ENCODE data around the gene SLC6A6. TPM values are rescaled to one million over a fixed set of nuclear protein-coding genes. Genes with fewer than 3 reads are reported as not detected.

The SLC6A6 gene
- total RNA-seq, 1 donor from 2014 or later: 32.9 TPM

- Histone ChIP-seq H3K4me1 (peaks cover 8% of the 10 kb centered on the region), H3K79me2 (ENCODE audit: low read depth) (no peaks in the 10 kb centered on the region), H3F3A (ENCODE audit: low read depth) (peaks cover 11% of the 10 kb centered on the region), H2AFZ (replicated peaks) (peak overlapping the region; percentile 18), H3K4me2 (peak overlapping the region; percentile 21), H3K9ac (no peak overlapping the region), H3K36me3 (no peaks in the 10 kb centered on the region), H3K27ac (no peak overlapping the region), H3K4me3 (no peak overlapping the region), H3K27me3 (no peaks in the 10 kb centered on the region), H3K9me3 (ENCODE audit: low read depth) (no peaks in the 10 kb centered on the region), H4K20me1 (ENCODE audit: low read depth) (no peaks in the 10 kb centered on the region)
- Mint-ChIP-seq H3K27me3 (ENCODE audit: insufficient read depth, low read depth) (peaks cover 9% of the 10 kb centered on the region), H3K36me3 (no peaks in the 10 kb centered on the region), H3K9me3 (peaks cover 2% of the 10 kb centered on the region), H3K4me1 (peaks cover 27% of the 10 kb centered on the region), H3K27ac (peak overlapping the region; percentile 76), H3K4me3 (no peak overlapping the region)
- peak; percentile 66 for DNase-seq (ENCODE audit: low spot score)
- TF ChIP-seq CTCF (IDR thresholded peaks at IDR 0.05): no peak
These were observed 43.8 kb upstream of the SLC6A6 start for GRCh38 chr3:14358426-14359211.

- Histone ChIP-seq H3K36me3 (no peaks in the 10 kb centered on the region), H4K20me1 (ENCODE audit: low read depth) (no peaks in the 10 kb centered on the region), H3K27ac (no peak overlapping the region), H3K4me1 (peaks cover 5% of the 10 kb centered on the region), H3K4me2 (no peak overlapping the region), H3F3A (ENCODE audit: low read depth) (peaks cover 11% of the 10 kb centered on the region), H3K9me3 (ENCODE audit: low read depth) (no peaks in the 10 kb centered on the region), H3K4me3 (no peak overlapping the region), H3K79me2 (ENCODE audit: low read depth) (no peaks in the 10 kb centered on the region), H3K27me3 (no peaks in the 10 kb centered on the region), H2AFZ (replicated peaks) (no peak overlapping the region), H3K9ac (no peak overlapping the region)
- peaks cover 2% of the 10 kb centered on the region for H3K9me3 Mint-ChIP-seq
- H3K4me3 Mint-ChIP-seq: no peak overlapping the region
- no peaks in the 10 kb centered on the region for H3K36me3 Mint-ChIP-seq
- DNase-seq (ENCODE audit: low spot score): no peak
- H3K27ac Mint-ChIP-seq: no peak overlapping the region
- H3K27me3 Mint-ChIP-seq (ENCODE audit: insufficient read depth, low read depth): peaks cover 9% of the 10 kb centered on the region
- peaks cover 23% of the 10 kb centered on the region for H3K4me1 Mint-ChIP-seq
- no peak for TF ChIP-seq CTCF (IDR thresholded peaks at IDR 0.05)
- no peak for TF ChIP-seq EZH2phosphoT487 (IDR thresholded peaks at IDR 0.05)
- TF ChIP-seq EZH2 (IDR thresholded peaks at IDR 0.05): no peak
These were observed 43.1 kb upstream of the SLC6A6 start for GRCh38 chr3:14359348-14359747.

- Mint-ChIP-seq H3K4me3 (no peak overlapping the region), H3K27ac (no peak overlapping the region), H3K36me3 (no peaks in the 10 kb centered on the region), H3K27me3 (ENCODE audit: insufficient read depth, low read depth) (peaks cover 9% of the 10 kb centered on the region), H3K4me1 (peaks cover 22% of the 10 kb centered on the region), H3K9me3 (peaks cover 2% of the 10 kb centered on the region)
- H3K9me3 ChIP-seq (ENCODE audit: low read depth): no peaks in the 10 kb centered on the region
- H2AFZ ChIP-seq (replicated peaks): no peak overlapping the region
- H3K27me3 ChIP-seq: no peaks in the 10 kb centered on the region
- no peaks in the 10 kb centered on the region for H4K20me1 ChIP-seq (ENCODE audit: low read depth)
- no peak overlapping the region for H3K9ac ChIP-seq
- TF ChIP-seq EZH2 (IDR thresholded peaks at IDR 0.05) (no peak), EZH2phosphoT487 (IDR thresholded peaks at IDR 0.05) (no peak), CTCF (IDR thresholded peaks at IDR 0.05) (no peak)
- peaks cover 11% of the 10 kb centered on the region for H3F3A ChIP-seq (ENCODE audit: low read depth)
- no peak overlapping the region for H3K27ac ChIP-seq
- no peaks in the 10 kb centered on the region for H3K36me3 ChIP-seq
- H3K4me2 ChIP-seq: no peak overlapping the region
- DNase-seq (ENCODE audit: low spot score): no peak
- no peak overlapping the region for H3K4me3 ChIP-seq
- H3K4me1 ChIP-seq: peaks cover 5% of the 10 kb centered on the region
- H3K79me2 ChIP-seq (ENCODE audit: low read depth): no peaks in the 10 kb centered on the region
These were observed 42.1 kb upstream of the SLC6A6 start for GRCh38 chr3:14360123-14360881.

Measured in neural progenitor cell (in vitro differentiated cells).